ENCODE data around the gene OLA1.

DNA sequence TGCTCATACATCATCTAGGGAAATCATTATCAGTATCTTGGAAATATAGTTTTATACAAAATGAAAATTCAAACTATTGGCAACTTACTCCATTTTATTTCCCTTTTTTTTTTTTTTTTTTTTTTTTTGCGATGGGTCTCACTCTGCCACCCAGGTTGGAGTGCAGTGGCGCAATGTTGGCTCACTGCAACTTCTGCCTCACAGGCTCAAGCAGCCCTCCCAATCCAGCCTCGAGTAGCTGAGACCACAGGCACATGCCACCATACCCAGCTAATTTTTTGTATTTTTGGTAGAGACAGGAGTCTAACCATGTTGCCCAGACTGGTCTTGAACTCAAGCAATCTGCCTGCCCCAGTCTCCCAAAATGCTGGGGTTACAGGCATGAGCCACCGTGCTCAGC is 29.0 kb downstream of the OLA1 start:
- TF ChIP-seq ZFP36 (IDR thresholded peaks at IDR 0.05; ENCODE audit: borderline replicate concordance, partially characterized antibody): no peak
- no peak for TF ChIP-seq POLR2A (IDR thresholded peaks at IDR 0.05; ENCODE audit: low read length)
- no peak for TF ChIP-seq KDM1A (IDR thresholded peaks at IDR 0.05; ENCODE audit: low read depth)
- TF ChIP-seq, protein P1, sequence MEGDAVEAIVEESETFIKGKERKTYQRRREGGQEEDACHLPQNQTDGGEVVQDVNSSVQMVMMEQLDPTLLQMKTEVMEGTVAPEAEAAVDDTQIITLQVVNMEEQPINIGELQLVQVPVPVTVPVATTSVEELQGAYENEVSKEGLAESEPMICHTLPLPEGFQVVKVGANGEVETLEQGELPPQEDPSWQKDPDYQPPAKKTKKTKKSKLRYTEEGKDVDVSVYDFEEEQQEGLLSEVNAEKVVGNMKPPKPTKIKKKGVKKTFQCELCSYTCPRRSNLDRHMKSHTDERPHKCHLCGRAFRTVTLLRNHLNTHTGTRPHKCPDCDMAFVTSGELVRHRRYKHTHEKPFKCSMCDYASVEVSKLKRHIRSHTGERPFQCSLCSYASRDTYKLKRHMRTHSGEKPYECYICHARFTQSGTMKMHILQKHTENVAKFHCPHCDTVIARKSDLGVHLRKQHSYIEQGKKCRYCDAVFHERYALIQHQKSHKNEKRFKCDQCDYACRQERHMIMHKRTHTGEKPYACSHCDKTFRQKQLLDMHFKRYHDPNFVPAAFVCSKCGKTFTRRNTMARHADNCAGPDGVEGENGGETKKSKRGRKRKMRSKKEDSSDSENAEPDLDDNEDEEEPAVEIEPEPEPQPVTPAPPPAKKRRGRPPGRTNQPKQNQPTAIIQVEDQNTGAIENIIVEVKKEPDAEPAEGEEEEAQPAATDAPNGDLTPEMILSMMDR (IDR thresholded peaks at IDR 0.05): no peak

All from A549 (cell line).